ENCODE results near the gene SASS6.

Gene SASS6

GRCh38 chr1:100039591-100039990 lies 93.1 kb downstream of the SASS6 start:
- no peak for DNase-seq

- peak; percentile 39 for DNase-seq
Measured at GRCh38 chr1:100038660-100039287, 94.0 kb downstream of the SASS6 start.

- DNase-seq: peak; percentile 80
Measured at GRCh38 chr1:100037927-100038659, 94.6 kb downstream of the SASS6 start.

GRCh38 chr1:100037656-100037926 lies 95.1 kb downstream of the SASS6 start:
- DNase-seq: no peak

- no peak for DNase-seq
Measured at GRCh38 chr1:100036718-100037655, 95.7 kb downstream of the SASS6 start.

GRCh38 chr1:100035214-100035613 lies 97.5 kb downstream of the SASS6 start:
- DNase-seq: no peak

- peak; percentile 51 for DNase-seq
Measured at GRCh38 chr1:100034470-100034869, 98.3 kb downstream of the SASS6 start.

All from COR-L47 (cell line).